IMR-90 (cell line): Measurements from ENCODE around the gene GNG12. TPM values are rescaled to one million over a fixed set of nuclear protein-coding genes. Genes with fewer than 3 reads are reported as not detected.

ENCODE experiments used
- ATAC-seq: fragments of 200-7000 bp; cut with Tn5 transposase; 2 replicates; pipeline ENCODE4 v1.9.1; 2020; ENCODE audit warnings: low read depth, mild to moderate bottlenecking, moderate library complexity
- BruUV-seq: library from RNA; stranded (reverse); fragments of 400-500 nt; replicated peaks from 2 replicates; lab custom pipeline; 2021; lab: Mats Ljungman, UMichigan
- CTCF ChIA-PET: fragments of 300-600 bp; formaldehyde crosslinking; extraction: SDS; loops from one replicate; lab custom pipeline; 2021; ENCODE audit warnings: antibody characterized with exemption; lab: Yijun Ruan, JAX
- POLR2A ChIA-PET: fragments of 300-600 bp; sonication (Branson Sonifier 250); formaldehyde crosslinking; loops from one replicate; lab custom pipeline; 2022; ENCODE audit warnings: antibody characterized with exemption; ENCODE audit not compliant: unreplicated experiment; lab: Charles Lee
- DNase-seq: peaks from one replicate; pipeline ENCODE4 v3.0.0; 2013
- H2AFZ ChIP-seq: replicated peaks from 2 replicates; pipeline ENCODE3; 2013; ENCODE audit warnings: low read length, mild to moderate bottlenecking; ENCODE audit not compliant: poor library complexity
- H2AK5ac ChIP-seq: 2 replicates; pipeline ENCODE4 v1.6.1; 2013; ENCODE audit warnings: low read depth, low read length, inconsistent platforms
- H2AK9ac ChIP-seq: replicated peaks from 2 replicates; pipeline ENCODE3; 2013; ENCODE audit warnings: mild to moderate bottlenecking, low read depth, low read length, moderate library complexity; ENCODE audit not compliant: poor library complexity
- H2BK120ac ChIP-seq: 2 replicates; pipeline ENCODE4 v1.6.1; 2013; ENCODE audit warnings: low read depth, low read length, inconsistent platforms
- H2BK15ac ChIP-seq: 3 replicates; pipeline ENCODE4 v1.6.1; 2013; ENCODE audit warnings: low read depth, low read length, inconsistent platforms
- H2BK20ac ChIP-seq: 2 replicates; pipeline ENCODE4 v1.6.1; 2013; ENCODE audit warnings: low read depth, mild to moderate bottlenecking, inconsistent platforms, low read length, moderate library complexity
- H2BK5ac ChIP-seq: 2 replicates; pipeline ENCODE4 v1.6.1; 2013; ENCODE audit warnings: mild to moderate bottlenecking, low read depth, low read length, inconsistent platforms; ENCODE audit not compliant: poor library complexity, severe bottlenecking
- H3K14ac ChIP-seq: replicated peaks from 2 replicates; pipeline ENCODE4 v1.6.1; 2013; ENCODE audit warnings: low read depth, low read length, inconsistent platforms
- H3K18ac ChIP-seq: 2 replicates; pipeline ENCODE4 v1.6.1; 2013; ENCODE audit warnings: low read depth, low read length, control low read depth
- H3K23ac ChIP-seq: 2 replicates; pipeline ENCODE4 v1.6.1; 2013; ENCODE audit warnings: low read depth, low read length, inconsistent platforms
- H3K27ac ChIP-seq: 2 replicates; pipeline ENCODE4 v1.5.1; 2013; ENCODE audit warnings: mild to moderate bottlenecking, control low read depth, low read length; ENCODE audit not compliant: insufficient read depth
- H3K27me3 ChIP-seq: 2 replicates; pipeline ENCODE4 v1.6.1; 2013; ENCODE audit warnings: low read length; ENCODE audit not compliant: control insufficient read depth, insufficient read depth
- H3K36me3 ChIP-seq: 2 replicates; pipeline ENCODE4 v1.6.1; 2013; ENCODE audit warnings: low read length, mixed read lengths; ENCODE audit not compliant: control insufficient read depth, insufficient read depth
- H3K4ac ChIP-seq: 2 replicates; pipeline ENCODE4 v1.6.1; 2013; ENCODE audit warnings: low read depth, low read length, inconsistent platforms
- H3K4me1 ChIP-seq: 2 replicates; pipeline ENCODE4 v1.6.1; 2013; ENCODE audit warnings: low read length, mixed read lengths; ENCODE audit not compliant: control insufficient read depth, insufficient read depth
- H3K4me2 ChIP-seq: 2 replicates; pipeline ENCODE4 v1.6.1; 2013; ENCODE audit warnings: low read depth, mild to moderate bottlenecking, control low read depth, low read length, moderate library complexity
- H3K4me3 ChIP-seq: 2 replicates; pipeline ENCODE4 v1.5.1; 2013; ENCODE audit warnings: low read depth, mild to moderate bottlenecking, control low read depth, low read length, moderate library complexity; ENCODE audit not compliant: insufficient read depth
- H3K56ac ChIP-seq: 2 replicates; pipeline ENCODE4 v1.6.1; 2013; ENCODE audit warnings: low read length, inconsistent platforms; ENCODE audit not compliant: insufficient read depth; ENCODE audit errors: extremely low read depth
- H3K79me1 ChIP-seq, 2 experiments: 2 replicates each; pipeline ENCODE4 v1.6.1; 2013; ENCODE audit warnings: low read length in 2 of 2, inconsistent platforms in 1 of 2, low read depth in 1 of 2
- H3K9ac ChIP-seq: 2 replicates; pipeline ENCODE4 v1.6.1; 2013; ENCODE audit warnings: low read depth, low read length, control low read depth
- H3K9me1 ChIP-seq: 2 replicates; pipeline ENCODE4 v1.6.1; 2013; ENCODE audit warnings: low read length, inconsistent platforms; ENCODE audit not compliant: insufficient read depth
- H3K9me3 ChIP-seq: 2 replicates; pipeline ENCODE4 v1.6.1; 2013; ENCODE audit warnings: low read length; ENCODE audit not compliant: control insufficient read depth, insufficient read depth
- H4K20me1 ChIP-seq: 2 replicates; pipeline ENCODE4 v1.6.1; 2013; ENCODE audit warnings: low read length, inconsistent platforms; ENCODE audit not compliant: insufficient read depth
- H4K5ac ChIP-seq: 2 replicates; pipeline ENCODE4 v1.6.1; 2013; ENCODE audit warnings: mild to moderate bottlenecking, low read depth, low read length, control low read depth
- H4K8ac ChIP-seq, 2 experiments: 2 replicates each; pipeline ENCODE4 v1.6.1; 2013; ENCODE audit warnings: low read depth in 2 of 2, low read length in 2 of 2, control low read depth in 1 of 2, inconsistent platforms in 1 of 2
- H4K91ac ChIP-seq: 2 replicates; pipeline ENCODE4 v1.6.1; 2013; ENCODE audit warnings: low read depth, low read length, inconsistent platforms; ENCODE audit not compliant: insufficient read depth
- CEBPB ChIP-seq: IDR thresholded peaks from 2 replicates; pipeline ENCODE4 v1.6.1; 2012; ENCODE audit warnings: low read depth, low read length, improper control_type of control experiment
- MXI1 ChIP-seq: IDR thresholded peaks from 2 replicates; pipeline ENCODE4 v1.6.1; 2012; ENCODE audit warnings: low read depth, mild to moderate bottlenecking, low read length, moderate library complexity, borderline replicate concordance
- RFX5 ChIP-seq: IDR thresholded peaks from 2 replicates; pipeline ENCODE4 v1.8.0; 2012; ENCODE audit warnings: low read depth, mild to moderate bottlenecking, low read length, moderate library complexity
- dilution Hi-C: fragments of 300-500 bp; cut with HindIII; formaldehyde crosslinking; loops from one replicate; pipeline ENCODE4 v1.14.3; 2018; ENCODE audit warnings: low sequenced_read_pairs; ENCODE audit not compliant: unreplicated experiment
- in situ Hi-C: fragments of 300-500 bp; cut with MboI; formaldehyde crosslinking; loops from 3 replicates; pipeline ENCODE4 v1.14.3; 2019; ENCODE audit warnings: low sequenced_read_pairs, inconsistent platforms, mixed read lengths
- intact Hi-C: fragments of 100-400 bp; cut with micrococcal nuclease; formaldehyde crosslinking; loops from 2 replicates; pipeline ENCODE4 v1.10.0; 2022
- polyA plus RNA-seq, 3 experiments: library from polyadenylated mRNA; depleted of rRNA; stranded (reverse); fragments of >200 nt; gene quantifications; 2 replicates each; pipeline ENCODE4 v1.2.3, GENCODE V29; 2012; ENCODE audit warnings: low replicate concordance in 1 of 3
- total RNA-seq: library from RNA; depleted of rRNA; stranded (reverse); fragments of >200 nt; gene quantifications from 2 replicates; pipeline ENCODE4 v1.2.3, GENCODE V29; 2012

GNG12 gene
- total and polyA plus RNA-seq, 2 of the 4 experiments (the other 2 are of a cell fraction): 92.3 to 132 TPM

GRCh38 chr1:67882196-67882958 lies 49.1 kb upstream of the GNG12 start:
- Histone ChIP-seq H4K8ac (no peak overlapping the region), H3K14ac (no peak overlapping the region), H4K91ac (0 out of 2 replicates have a peak overlapping the region, but pooled peaks have one; percentile 2), H2BK5ac (no peak overlapping the region), H3K36me3 (no peaks in the 10 kb centered on the region), H3K4ac (no peak overlapping the region), H3K23ac (no peak overlapping the region), H3K27me3 (no peaks in the 10 kb centered on the region), H4K5ac (no peak overlapping the region), H2BK15ac (peak overlapping the region; percentile 49; the same call in 1 of the 3 replicates), H3K79me1 (no peaks in the 10 kb centered on the region), H3K9ac (no peak overlapping the region), H2BK120ac (no peak overlapping the region; the same call in 1 of the 2 replicates), H2AFZ (no peak overlapping the region), H2BK20ac (no peak overlapping the region; the same call in 1 of the 2 replicates), H3K4me3 (no peak overlapping the region), H2AK9ac (no peak overlapping the region), H3K56ac (no peak overlapping the region), H2AK5ac (peak overlapping the region; percentile 0; the same call in 1 of the 2 replicates), H4K20me1 (no peaks in the 10 kb centered on the region), H3K4me1 (peaks cover 3% of the 10 kb centered on the region), H3K18ac (no peak overlapping the region), H3K4me2 (no peak overlapping the region), H3K9me1 (0 out of 2 replicates have a peak, but pooled peaks cover 2% of the 10 kb centered on the region), H3K27ac (no peak overlapping the region), H3K9me3 (no peaks in the 10 kb centered on the region)
- ChIA-PET CTCF (no interaction called here), POLR2A (no interaction called here)
- BruUV-seq: no TSS peak
- no peak for ATAC-seq
- DNase-seq: no peak
- intact Hi-C loops (no loop called here), in situ Hi-C loops (no loop called here), dilution Hi-C loops (no loop called here)
- TF ChIP-seq CEBPB (peak; percentile 62), MXI1 (no peak), RFX5 (no peak)
